HCT116 (cell line): ENCODE results near the gene CSTF3. TPM values are rescaled to one million over a fixed set of nuclear protein-coding genes. Genes with fewer than 3 reads are reported as not detected.
A peak's percentile ranks its signal among the peaks of the same experiment; 100 is the strongest.
"Not testable (repeated sequence)": the region's sequence is repeated elsewhere in the genome, so short reads cannot be mapped to it uniquely, and the experiment has no call there.

Experiments
- ATAC-seq: fragments of 200-7000 bp; cut with Tn5 transposase; 2 replicates; pipeline ENCODE4 v1.9.1; 2020; ENCODE audit warnings: mild to moderate bottlenecking, moderate library complexity
- BruUV-seq: library from RNA; stranded (reverse); fragments of 400-500 nt; replicated peaks from 2 replicates; lab custom pipeline; 2021; lab: Mats Ljungman, UMichigan
- CTCF ChIA-PET: fragments of 300-600 bp; sonication (Branson Sonifier 250); formaldehyde crosslinking; loops from one replicate; lab custom pipeline; 2021; ENCODE audit warnings: antibody characterized with exemption; lab: Charles Lee
- POLR2A ChIA-PET: fragments of 300-600, 350-600 bp; sonication (Branson Sonifier 250); formaldehyde crosslinking; loops from one replicate; lab custom pipeline; 2021; ENCODE audit warnings: antibody characterized with exemption; lab: Charles Lee
- RAD21 ChIA-PET, 2 experiments: fragments of 300-600 bp; sonication (Branson Sonifier 250); formaldehyde crosslinking; loops; one replicate each; lab custom pipeline; 2023; ENCODE audit warnings: low total read pairs in 2 of 2; ENCODE audit not compliant: uncharacterized antibody in 2 of 2, unreplicated experiment in 2 of 2, low non-redundant PET in 1 of 2; lab: Charles Lee
- DNase-seq: peaks from one replicate; pipeline ENCODE4 v3.0.0-alpha.2; 2010; ENCODE audit warnings: low read depth, low spot score
- H2AFZ ChIP-seq: fragments of 200-600 bp; shearing (Covaris generic), sonication (generic); 2 replicates; pipeline ENCODE4 v1.6.1; 2017; ENCODE audit warnings: low read depth, mixed run types, mixed read lengths, antibody characterized with exemption, low read length; ENCODE audit not compliant: poor library complexity, severe bottlenecking
- H3K27ac ChIP-seq: 2 replicates; pipeline ENCODE4 v1.5.1; 2012; ENCODE audit warnings: low read depth, low read length
- H3K27me3 ChIP-seq: fragments of 200-600 bp; sonication (generic); 2 replicates; pipeline ENCODE4 v1.6.1; 2016; ENCODE audit warnings: mixed run types, low read length, mixed read lengths; ENCODE audit not compliant: insufficient read depth
- H3K36me3 ChIP-seq, 2 experiments: fragments of 200-500 bp in 1 of 2; fragments of 200-600 bp in 1 of 2; sonication (Bioruptor generic) in 1 of 2; sonication (generic) in 1 of 2; 2 replicates each; pipeline versions ENCODE4 v1.5.1 to v1.6.1; 2014 to 2016; ENCODE audit warnings: low read length in 2 of 2, inconsistent platforms in 1 of 2, mixed read lengths in 1 of 2, mixed run types in 1 of 2; ENCODE audit not compliant: insufficient read depth in 2 of 2, control insufficient read depth in 1 of 2
- H3K4me1 ChIP-seq, 2 experiments: fragments of 200-600 bp in 1 of 2; sonication (generic) in 1 of 2; 2 replicates each; pipeline versions ENCODE4 v1.5.1 to v1.6.1; 2012 to 2017; ENCODE audit warnings: low read length in 2 of 2, inconsistent platforms in 1 of 2, mild to moderate bottlenecking in 1 of 2, mixed read lengths in 1 of 2, mixed run types in 1 of 2, moderate library complexity in 1 of 2; ENCODE audit not compliant: insufficient read depth in 2 of 2, control insufficient read depth in 1 of 2
- H3K4me2 ChIP-seq: fragments of 200-600 bp; sonication (generic); 2 replicates; pipeline ENCODE4 v1.6.1; 2017; ENCODE audit warnings: mixed run types, low read length, mixed read lengths
- H3K4me3 ChIP-seq, 2 experiments: fragments of 200-600 bp in 1 of 2; sonication (generic) in 1 of 2; replicated peaks in 1 of 2; 2 replicates each; pipeline ENCODE4 v1.5.1; 2011 to 2016; ENCODE audit warnings: low read length in 2 of 2, control low read depth in 1 of 2, low read depth in 1 of 2, mild to moderate bottlenecking in 1 of 2, mixed read lengths in 1 of 2, mixed run types in 1 of 2
- H3K79me2 ChIP-seq: fragments of 200-600 bp; sonication (generic); 2 replicates; pipeline ENCODE4 v1.6.1; 2017; ENCODE audit warnings: mild to moderate bottlenecking, mixed run types, low read length, moderate library complexity, mixed read lengths; ENCODE audit not compliant: insufficient read depth
- H3K9ac ChIP-seq: fragments of 200-600 bp; sonication (generic); 2 replicates; pipeline ENCODE4 v1.6.1; 2016; ENCODE audit warnings: low read length, mixed read lengths
- H3K9me2 ChIP-seq: fragments of 200-600 bp; sonication (generic), shearing (Covaris generic); 2 replicates; pipeline ENCODE4 v1.6.1; 2017; ENCODE audit warnings: mixed run types, mild to moderate bottlenecking, moderate library complexity; ENCODE audit not compliant: insufficient read depth
- H3K9me3 ChIP-seq, 2 experiments: fragments of 200-500 bp in 1 of 2; fragments of 200-600 bp in 1 of 2; sonication (Bioruptor generic) in 1 of 2; sonication (generic) in 1 of 2; 2 replicates each; pipeline ENCODE4 v1.6.1; 2014 to 2017; ENCODE audit warnings: low read length in 2 of 2, mixed read lengths in 2 of 2, inconsistent platforms in 1 of 2, low read depth in 1 of 2, mild to moderate bottlenecking in 1 of 2, mixed run types in 1 of 2, moderate library complexity in 1 of 2; ENCODE audit not compliant: control insufficient read depth in 1 of 2, insufficient read depth in 1 of 2
- H4K20me1 ChIP-seq: fragments of 200-600 bp; sonication (generic), shearing (Covaris generic); 2 replicates; pipeline ENCODE4 v1.6.1; 2017; ENCODE audit warnings: mixed run types, mild to moderate bottlenecking, moderate library complexity; ENCODE audit not compliant: insufficient read depth
- CBX3 ChIP-seq: IDR thresholded peaks from 2 replicates; pipeline ENCODE4 v1.6.1; 2012; ENCODE audit warnings: low read depth
- ELF1 ChIP-seq: IDR thresholded peaks from 2 replicates; pipeline ENCODE4 v1.6.1; 2012; ENCODE audit warnings: low read depth, borderline replicate concordance
- EZH2 ChIP-seq: fragments of 200-600 bp; sonication (generic); IDR thresholded peaks from 2 replicates; pipeline ENCODE4 v1.6.1; 2017; ENCODE audit warnings: antibody characterized with exemption, mixed run types
- FOSL1 ChIP-seq: IDR thresholded peaks from 2 replicates; pipeline ENCODE4 v1.6.1; 2012; ENCODE audit warnings: low read depth
- JUND ChIP-seq: IDR thresholded peaks from 2 replicates; pipeline ENCODE4 v1.6.1; 2012
- POLR2A ChIP-seq: IDR thresholded peaks from 2 replicates; pipeline ENCODE4 v1.7.0; 2011; ENCODE audit warnings: borderline replicate concordance; ENCODE audit not compliant: insufficient read depth, insufficient read length; ENCODE audit errors: extremely low read depth
- POLR2AphosphoS5 ChIP-seq: IDR thresholded peaks from 2 replicates; pipeline ENCODE4 v1.6.1; 2011; ENCODE audit warnings: mild to moderate bottlenecking, low read depth, low read length, moderate library complexity
- RAD21 ChIP-seq: IDR thresholded peaks from 2 replicates; pipeline ENCODE4 v1.6.1; 2012; ENCODE audit warnings: low read depth, mild to moderate bottlenecking
- ZBTB33 ChIP-seq: IDR thresholded peaks from 2 replicates; pipeline ENCODE4 v1.6.1; 2011; ENCODE audit warnings: mild to moderate bottlenecking, low read length, moderate library complexity; ENCODE audit not compliant: insufficient replicate concordance; ENCODE audit errors: extremely low read depth
- intact Hi-C: fragments of 100-400 bp; cut with micrococcal nuclease; formaldehyde crosslinking; loops from 2 replicates; pipeline ENCODE4 v1.10.0; 2022
- total RNA-seq: library from RNA; stranded (reverse); gene quantifications from one replicate; pipeline ENCODE4 v1.2.1, GENCODE V29; 2021; ENCODE audit not compliant: unreplicated experiment
- TF ChIP-seq, protein P1 (sequence below): IDR thresholded peaks from 2 replicates; pipeline ENCODE4 v1.6.1; 2012
- TF ChIP-seq, protein P2 (sequence below): IDR thresholded peaks from 2 replicates; pipeline ENCODE4 v1.6.1; 2012

CSTF3 gene
- total RNA-seq, 1 experiment from 2014 or later, result 39.3 TPM

DNA sequence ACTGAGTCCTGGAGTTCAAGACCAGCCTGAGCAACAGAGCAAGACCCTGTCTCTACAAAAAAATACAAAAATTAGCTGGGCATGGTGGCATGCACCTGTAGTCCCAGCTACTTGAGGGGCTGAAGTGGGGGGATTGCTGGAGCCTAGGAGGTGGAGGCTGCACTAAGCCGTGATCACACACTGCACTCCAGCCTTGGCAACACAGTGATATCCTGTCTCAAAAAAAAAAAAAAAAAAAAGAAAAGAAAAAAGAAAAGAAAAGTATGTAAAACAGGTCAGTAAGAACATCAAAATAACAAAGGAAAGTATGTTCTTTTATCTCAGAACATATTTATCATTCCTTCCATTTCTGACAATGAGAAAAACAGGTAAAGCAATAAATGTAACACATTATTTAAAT is 38.6 kb downstream of the CSTF3 start:
- H3K9ac ChIP-seq, H3K9me3 ChIP-seq, H3K4me2 ChIP-seq, H3K27ac ChIP-seq, H3K4me3 ChIP-seq, POLR2A ChIA-PET, intact Hi-C loops, ATAC-seq, H4K20me1 ChIP-seq, H3K27me3 ChIP-seq, H3K9me2 ChIP-seq, RAD21 ChIA-PET, DNase-seq, H3K4me1 ChIP-seq, H3K79me2 ChIP-seq, CTCF ChIA-PET, H2AFZ ChIP-seq, BruUV-seq, H3K36me3 ChIP-seq: not testable (repeated sequence)

DNA sequence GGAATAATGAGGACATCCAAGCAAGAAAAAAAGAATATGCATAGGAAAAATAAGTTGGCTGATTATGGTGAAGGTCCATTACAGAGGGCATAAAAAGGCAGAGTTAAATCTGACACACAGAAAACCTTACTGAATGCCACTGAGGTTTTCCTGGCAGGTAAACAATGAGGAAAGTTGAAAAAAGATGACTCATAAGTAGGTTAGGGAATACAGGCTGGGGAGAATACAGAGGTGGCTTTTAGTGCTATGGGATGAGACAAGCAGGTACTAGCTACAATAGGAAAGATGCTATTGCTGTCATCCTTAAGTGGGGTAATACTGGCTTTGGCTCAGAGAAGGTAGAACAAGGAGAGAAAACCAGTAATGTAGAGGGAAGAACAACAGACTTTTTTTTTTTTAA is 44.7 kb downstream of the CSTF3 start:
- CTCF ChIA-PET, result no interaction called here

GRCh38 chr11:33110083-33110482 is 51.2 kb downstream of the CSTF3 start:
- Histone ChIP-seq H3K9me2 (no peaks in the 10 kb centered on the region), H3K36me3 (peaks cover 0 to 2% of the 10 kb centered on the region in 2 experiments; a peak in 2 of 4 replicates), H4K20me1 (no peaks in the 10 kb centered on the region), H3K79me2 (no peaks in the 10 kb centered on the region), H3K4me2 (no peak overlapping the region), H3K27me3 (no peaks in the 10 kb centered on the region), H3K27ac (no peak overlapping the region), H3K9me3 (no peaks in the 10 kb centered on the region), H2AFZ (no peak overlapping the region), H3K9ac (no peak overlapping the region), H3K4me3 (no peak overlapping the region), H3K4me1 (no peaks in the 10 kb centered on the region)
- ChIA-PET RAD21 (no interaction called here), CTCF (no interaction called here), POLR2A (no interaction called here)
- DNase-seq (no peak), ATAC-seq (no peak)
- no TSS peak for BruUV-seq
- intact Hi-C loops, result no loop called here
- TF ChIP-seq, protein P1, sequence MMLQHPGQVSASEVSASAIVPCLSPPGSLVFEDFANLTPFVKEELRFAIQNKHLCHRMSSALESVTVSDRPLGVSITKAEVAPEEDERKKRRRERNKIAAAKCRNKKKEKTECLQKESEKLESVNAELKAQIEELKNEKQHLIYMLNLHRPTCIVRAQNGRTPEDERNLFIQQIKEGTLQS, result no peak
- TF ChIP-seq ELF1, result no peak
- TF ChIP-seq FOSL1, result no peak
- TF ChIP-seq ZBTB33, result no peak
- TF ChIP-seq POLR2AphosphoS5, result no peak
- TF ChIP-seq POLR2A, result no peak
- TF ChIP-seq RAD21, result no peak
- TF ChIP-seq EZH2, result no peak
- TF ChIP-seq, protein P2, sequence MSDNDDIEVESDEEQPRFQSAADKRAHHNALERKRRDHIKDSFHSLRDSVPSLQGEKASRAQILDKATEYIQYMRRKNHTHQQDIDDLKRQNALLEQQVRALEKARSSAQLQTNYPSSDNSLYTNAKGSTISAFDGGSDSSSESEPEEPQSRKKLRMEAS, result no peak

More for the DNA sequence above, 44.7 kb downstream of the CSTF3 start:
- peak; percentile 15 for DNase-seq
- peaks cover 3% of the 10 kb centered on the region; the same call in 1 of the 2 replicates for H4K20me1 ChIP-seq
- no peaks in the 10 kb centered on the region for H3K36me3 ChIP-seq
- intact Hi-C loops, result no loop called here
- no peaks in the 10 kb centered on the region for H3K79me2 ChIP-seq
- peaks cover 7 to 10% of the 10 kb centered on the region in 2 experiments; a peak in 3 of 4 replicates for H3K4me1 ChIP-seq
- H3K27me3 ChIP-seq, result no peaks in the 10 kb centered on the region
- no peak overlapping the region for H3K4me2 ChIP-seq
- TF ChIP-seq CBX3 (0 out of 2 replicates have a peak, but pooled peaks have one; percentile 30), ELF1 (no peak), FOSL1 (peak; percentile 40; the same call in 1 of the 2 replicates), JUND (peak; percentile 51; the same call in 1 of the 2 replicates)
- POLR2A ChIA-PET, result no interaction called here
- RAD21 ChIA-PET, result no interaction called here
- no peaks in the 10 kb centered on the region for H3K9me3 ChIP-seq
- H3K4me3 ChIP-seq, result no peak overlapping the region
- no peak overlapping the region for H2AFZ ChIP-seq
- no peak overlapping the region for H3K9ac ChIP-seq
- no peaks in the 10 kb centered on the region for H3K9me2 ChIP-seq
- ATAC-seq, result peak; percentile 74
- no TSS peak for BruUV-seq
- no peak overlapping the region for H3K27ac ChIP-seq
